Measurements from ENCODE around the gene CITED1. TPM values are rescaled to one million over a fixed set of nuclear protein-coding genes. Genes with fewer than 3 reads are reported as not detected.
A peak's percentile ranks its signal among the peaks of the same experiment; 100 is the strongest.

The CITED1 gene
- total RNA-seq, 1 experiment from 2014 or later, result 1.3 TPM

- peak; percentile 57 for DNase-seq
- H3K36me3 ChIP-seq (replicated peaks; ENCODE audit: control insufficient read depth, insufficient read depth, low read length), result no peaks in the 10 kb centered on the region
- H3K27me3 ChIP-seq (ENCODE audit: control insufficient read depth, insufficient read depth, low read length), result peaks cover 5% of the 10 kb centered on the region
- H3K4me3 ChIP-seq (ENCODE audit: insufficient read depth, low read depth, low read length), result no peak overlapping the region
These were observed 10.8 kb upstream of the CITED1 start for GRCh38 chrX:72316408-72317110.

GRCh38 chrX:72314881-72315280, 9.2 kb upstream of the CITED1 start:
- no peak overlapping the region for H3K4me3 ChIP-seq (ENCODE audit: insufficient read depth, low read depth, low read length)
- no peaks in the 10 kb centered on the region for H3K36me3 ChIP-seq (replicated peaks; ENCODE audit: control insufficient read depth, insufficient read depth, low read length)
- H3K27me3 ChIP-seq (ENCODE audit: control insufficient read depth, insufficient read depth, low read length), result peaks cover 10% of the 10 kb centered on the region
- no peak for DNase-seq

GRCh38 chrX:72313707-72314641, 8.3 kb upstream of the CITED1 start:
- no peaks in the 10 kb centered on the region for H3K36me3 ChIP-seq (replicated peaks; ENCODE audit: control insufficient read depth, insufficient read depth, low read length)
- peaks cover 19% of the 10 kb centered on the region for H3K27me3 ChIP-seq (ENCODE audit: control insufficient read depth, insufficient read depth, low read length)
- no peak overlapping the region for H3K4me3 ChIP-seq (ENCODE audit: insufficient read depth, low read depth, low read length)
- DNase-seq, result no peak

- Histone ChIP-seq H3K27me3 (ENCODE audit: control insufficient read depth, insufficient read depth, low read length) (peaks cover 34% of the 10 kb centered on the region), H3K36me3 (replicated peaks; ENCODE audit: control insufficient read depth, insufficient read depth, low read length) (no peaks in the 10 kb centered on the region), H3K4me3 (ENCODE audit: insufficient read depth, low read depth, low read length) (no peak overlapping the region)
- DNase-seq, result no peak
These were observed 6.7 kb upstream of the CITED1 start for GRCh38 chrX:72312311-72312940.

- Histone ChIP-seq H3K27me3 (ENCODE audit: control insufficient read depth, insufficient read depth, low read length) (peaks cover 62% of the 10 kb centered on the region), H3K36me3 (replicated peaks; ENCODE audit: control insufficient read depth, insufficient read depth, low read length) (no peaks in the 10 kb centered on the region), H3K4me3 (ENCODE audit: insufficient read depth, low read depth, low read length) (peak overlapping the region; percentile 29)
- DNase-seq, result no peak
These were observed 3.8 kb upstream of the CITED1 start for GRCh38 chrX:72309297-72310071.

- H3K27me3 ChIP-seq (ENCODE audit: control insufficient read depth, insufficient read depth, low read length), result peaks cover 67% of the 10 kb centered on the region
- no peaks in the 10 kb centered on the region for H3K36me3 ChIP-seq (replicated peaks; ENCODE audit: control insufficient read depth, insufficient read depth, low read length)
- H3K4me3 ChIP-seq (ENCODE audit: insufficient read depth, low read depth, low read length), result peak overlapping the region; percentile 29
- peak; percentile 83 for DNase-seq
These were observed 3.0 kb upstream of the CITED1 start for GRCh38 chrX:72308566-72309296.

- H3K4me3 ChIP-seq (ENCODE audit: insufficient read depth, low read depth, low read length), result peak overlapping the region; percentile 16; the same call in 1 of the 2 replicates
- H3K27me3 ChIP-seq (ENCODE audit: control insufficient read depth, insufficient read depth, low read length), result peaks cover 70% of the 10 kb centered on the region
- H3K36me3 ChIP-seq (replicated peaks; ENCODE audit: control insufficient read depth, insufficient read depth, low read length), result no peaks in the 10 kb centered on the region
- DNase-seq, result no peak
These were observed 2.5 kb upstream of the CITED1 start for GRCh38 chrX:72308209-72308565.

- H3K27me3 ChIP-seq (ENCODE audit: control insufficient read depth, insufficient read depth, low read length), result peaks cover 75% of the 10 kb centered on the region
- H3K4me3 ChIP-seq (ENCODE audit: insufficient read depth, low read depth, low read length), result peak overlapping the region; percentile 45; the same call in 1 of the 2 replicates
These were observed 1.9 kb upstream of the CITED1 start for GRCh38 chrX:72307646-72308051.

GRCh38 chrX:72306851-72307645, 1.3 kb upstream of the CITED1 start:
- H3K27me3 ChIP-seq (ENCODE audit: control insufficient read depth, insufficient read depth, low read length), result peaks cover 81% of the 10 kb centered on the region
- DNase-seq, result peak; percentile 75

More at GRCh38 chrX:72307646-72308051, 1.9 kb upstream of the CITED1 start:
- DNase-seq, result no peak
- H3K36me3 ChIP-seq (replicated peaks; ENCODE audit: control insufficient read depth, insufficient read depth, low read length), result no peaks in the 10 kb centered on the region

GRCh38 chrX:72306085-72306801, 529 bp upstream of the CITED1 start:
- peaks cover 83% of the 10 kb centered on the region for H3K27me3 ChIP-seq (ENCODE audit: control insufficient read depth, insufficient read depth, low read length)
- peak overlapping the region; percentile 45 for H3K4me3 ChIP-seq (ENCODE audit: insufficient read depth, low read depth, low read length)
- H3K36me3 ChIP-seq (replicated peaks; ENCODE audit: control insufficient read depth, insufficient read depth, low read length), result no peaks in the 10 kb centered on the region
- DNase-seq, result peak; percentile 69

More at GRCh38 chrX:72306851-72307645, 1.3 kb upstream of the CITED1 start:
- peak overlapping the region; percentile 45 for H3K4me3 ChIP-seq (ENCODE audit: insufficient read depth, low read depth, low read length)
- no peaks in the 10 kb centered on the region for H3K36me3 ChIP-seq (replicated peaks; ENCODE audit: control insufficient read depth, insufficient read depth, low read length)

GRCh38 chrX:72304877-72305276, 837 bp downstream of the CITED1 start:
- peaks cover 80% of the 10 kb centered on the region for H3K27me3 ChIP-seq (ENCODE audit: control insufficient read depth, insufficient read depth, low read length)
- H3K36me3 ChIP-seq (replicated peaks; ENCODE audit: control insufficient read depth, insufficient read depth, low read length), result no peaks in the 10 kb centered on the region
- DNase-seq, result peak; percentile 75
- peak overlapping the region; percentile 36; the same call in 1 of the 2 replicates for H3K4me3 ChIP-seq (ENCODE audit: insufficient read depth, low read depth, low read length)

- DNase-seq, result no peak
- peaks cover 50% of the 10 kb centered on the region for H3K27me3 ChIP-seq (ENCODE audit: control insufficient read depth, insufficient read depth, low read length)
- no peak overlapping the region for H3K4me3 ChIP-seq (ENCODE audit: insufficient read depth, low read depth, low read length)
- no peaks in the 10 kb centered on the region for H3K36me3 ChIP-seq (replicated peaks; ENCODE audit: control insufficient read depth, insufficient read depth, low read length)
These were observed 3.9 kb downstream of the CITED1 start for GRCh38 chrX:72301781-72302180.

Measured in H7 (cell line).